HG03066 (cell line): ENCODE data around the gene AQP10.
"Not testable (repeated sequence)": the region's sequence is repeated elsewhere in the genome, so short reads cannot be mapped to it uniquely, and the experiment has no call there.

Source experiments
- ATAC-seq: cut with Tn5 transposase; IDR thresholded peaks from one replicate; pipeline ENCODE4 v1.9.1; 2021; ENCODE audit warnings: low read depth; ENCODE audit not compliant: unreplicated experiment

The AQP10 gene

GRCh38 chr1:154342836-154343472, 22.1 kb downstream of the AQP10 start:
- ATAC-seq: no peak

DNA sequence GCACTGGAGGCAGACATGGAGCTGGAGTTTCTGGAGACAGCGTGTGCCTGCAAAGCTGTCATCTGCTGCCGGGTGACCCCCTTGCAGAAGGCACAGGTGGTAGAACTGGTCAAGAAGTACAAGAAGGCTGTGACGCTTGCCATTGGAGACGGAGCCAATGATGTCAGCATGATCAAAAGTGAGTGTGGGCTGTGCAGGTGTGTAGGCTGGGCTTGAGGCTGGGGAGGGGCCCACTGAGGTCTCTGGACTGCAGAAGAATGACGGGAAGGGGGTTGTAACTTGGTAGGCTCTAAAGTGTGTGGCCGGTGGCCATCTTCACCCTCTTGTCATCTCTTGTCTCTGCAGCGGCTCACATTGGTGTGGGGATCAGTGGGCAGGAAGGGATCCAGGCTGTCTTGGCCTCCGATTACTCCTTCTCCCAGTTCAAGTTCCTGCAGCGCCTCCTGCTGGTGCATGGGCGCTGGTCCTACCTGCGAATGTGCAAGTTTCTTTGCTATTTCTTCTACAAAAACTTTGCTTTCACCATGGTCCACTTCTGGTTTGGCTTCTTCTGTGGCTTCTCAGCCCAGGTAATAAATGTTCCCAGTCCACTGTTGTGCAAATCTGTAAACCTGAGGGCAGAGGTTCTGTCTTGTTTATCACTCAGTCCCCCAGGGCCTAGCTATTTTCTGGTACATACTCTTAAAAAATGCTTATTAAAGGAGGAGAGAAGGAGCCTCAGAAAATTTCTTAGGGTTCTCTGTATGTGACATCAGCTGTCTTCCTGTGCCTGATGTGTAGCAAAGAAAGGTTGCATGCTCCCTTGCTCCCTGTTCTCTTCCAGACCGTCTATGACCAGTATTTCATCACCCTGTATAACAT, 24.3 kb downstream of the AQP10 start:
- no peak for ATAC-seq

DNA sequence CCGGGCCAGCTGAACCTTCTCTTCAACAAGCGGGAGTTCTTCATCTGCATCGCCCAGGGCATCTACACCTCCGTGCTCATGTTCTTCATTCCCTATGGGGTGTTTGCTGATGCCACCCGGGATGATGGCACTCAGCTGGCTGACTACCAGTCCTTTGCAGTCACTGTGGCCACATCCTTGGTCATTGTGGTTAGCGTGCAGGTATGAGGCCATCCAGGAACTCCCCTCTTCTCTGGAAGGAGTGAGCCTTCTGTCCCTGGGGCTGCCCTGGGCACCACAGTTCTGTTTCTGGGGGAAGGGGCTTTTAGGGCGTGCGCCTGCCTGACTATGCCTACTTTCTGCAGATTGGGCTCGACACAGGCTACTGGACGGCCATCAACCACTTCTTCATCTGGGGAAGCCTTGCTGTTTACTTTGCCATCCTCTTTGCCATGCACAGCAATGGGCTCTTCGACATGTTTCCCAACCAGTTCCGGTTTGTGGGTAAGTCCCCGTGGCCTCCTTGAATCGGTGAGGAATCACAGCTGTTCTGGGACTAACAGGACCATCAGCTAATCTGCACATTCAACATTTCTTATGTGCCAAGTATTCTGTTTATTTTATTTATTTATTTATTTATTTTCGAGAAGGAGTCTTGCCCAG, 25.5 kb downstream of the AQP10 start:
- ATAC-seq: no peak

DNA sequence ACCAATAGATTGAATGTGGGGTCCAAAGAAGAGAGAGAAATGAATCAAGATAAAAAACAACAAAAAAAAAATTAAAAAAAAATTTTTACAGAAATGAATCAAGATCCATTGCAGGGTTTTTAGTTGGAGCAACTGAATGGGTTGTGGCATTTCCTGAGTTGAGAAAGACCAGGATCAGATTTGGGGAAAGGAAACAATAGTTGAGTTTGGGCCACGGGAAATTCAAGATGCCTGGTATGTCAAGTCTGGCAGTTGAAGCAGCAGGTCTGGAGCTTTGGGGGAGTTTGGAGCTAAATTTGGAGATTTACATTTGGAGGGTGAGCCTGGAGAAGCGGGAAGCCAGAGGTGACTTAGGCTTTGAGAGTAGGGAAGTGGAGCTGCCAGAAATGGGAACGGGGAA, 27.1 kb downstream of the AQP10 start:
- no peak for ATAC-seq

DNA sequence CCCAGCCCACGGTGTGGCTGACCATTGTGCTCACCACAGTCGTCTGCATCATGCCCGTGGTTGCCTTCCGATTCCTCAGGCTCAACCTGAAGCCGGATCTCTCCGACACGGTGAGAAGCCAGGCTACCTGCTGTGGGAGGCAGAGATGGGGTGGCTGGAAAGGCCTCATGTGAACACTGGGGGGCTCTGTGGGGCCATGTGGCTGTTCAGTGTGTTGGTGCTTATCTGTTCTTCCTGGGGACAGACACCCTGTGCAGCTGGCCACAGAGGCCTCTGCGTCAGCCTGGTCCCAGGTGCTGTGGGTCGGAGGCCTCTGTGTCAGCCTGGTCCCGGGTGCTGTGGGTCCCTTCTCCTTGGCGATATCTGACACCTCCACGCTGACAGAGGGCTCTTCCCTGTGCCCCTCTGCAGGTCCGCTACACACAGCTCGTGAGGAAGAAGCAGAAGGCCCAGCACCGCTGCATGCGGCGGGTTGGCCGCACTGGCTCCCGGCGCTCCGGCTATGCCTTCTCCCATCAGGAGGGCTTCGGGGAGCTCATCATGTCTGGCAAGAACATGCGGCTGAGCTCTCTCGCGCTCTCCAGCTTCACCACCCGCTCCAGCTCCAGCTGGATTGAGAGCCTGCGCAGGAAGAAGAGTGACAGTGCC, 27.7 kb downstream of the AQP10 start:
- ATAC-seq: no peak

DNA sequence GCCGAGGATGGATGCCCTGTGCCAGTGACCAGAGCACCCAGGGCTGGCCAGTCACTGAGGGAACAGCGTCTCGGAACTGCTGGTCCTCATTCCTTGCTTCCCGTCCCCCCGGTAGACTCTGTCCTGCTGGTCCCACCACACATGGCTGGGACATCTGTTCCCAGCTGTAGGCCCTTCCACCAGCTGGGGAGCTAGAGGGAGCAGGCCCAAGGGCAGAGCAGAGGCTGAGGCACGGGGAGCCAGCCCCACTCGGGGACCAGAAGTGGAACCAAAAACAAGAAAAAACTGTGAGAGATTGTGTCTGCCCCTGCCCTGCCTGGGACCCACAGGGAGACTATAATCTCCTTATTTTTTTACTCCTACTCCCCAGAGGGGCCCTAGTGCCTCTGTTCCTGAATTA, 28.2 kb downstream of the AQP10 start:
- ATAC-seq: no peak

GRCh38 chr1:154350383-154350782, 29.5 kb downstream of the AQP10 start:
- no peak for ATAC-seq

DNA sequence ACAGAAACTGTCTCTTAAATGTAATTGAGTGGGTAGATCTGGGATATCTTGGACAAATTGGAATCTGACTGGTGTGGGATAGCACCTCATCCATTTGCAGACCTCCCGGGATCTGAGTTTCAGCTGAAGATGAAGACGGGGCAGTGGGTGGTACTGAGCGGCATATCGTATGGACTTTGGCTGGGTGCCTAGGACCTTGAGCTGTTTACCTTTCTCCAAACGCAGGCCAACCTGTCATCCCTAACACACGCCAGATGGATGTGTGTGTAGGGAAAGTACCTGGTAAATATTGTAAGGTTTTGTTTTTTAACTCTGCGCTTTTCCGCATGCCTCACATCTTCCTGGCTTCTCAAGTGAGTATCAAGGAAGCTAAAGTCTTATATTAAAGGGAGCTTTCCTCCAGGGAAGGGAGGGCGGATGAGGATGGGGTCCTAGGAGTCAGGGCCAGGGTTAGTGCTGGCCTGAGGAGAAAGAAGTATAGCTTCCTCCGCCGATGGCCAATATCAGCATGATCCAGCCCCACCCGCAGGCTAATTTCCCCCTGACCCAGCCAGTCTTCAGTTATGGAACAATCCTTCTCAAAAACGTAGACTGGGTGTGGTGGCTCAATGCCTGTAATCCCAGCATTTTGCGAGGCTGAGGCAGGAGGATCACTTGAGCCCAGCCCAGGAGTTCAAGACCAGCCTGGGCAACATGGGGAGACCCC, 30.6 kb downstream of the AQP10 start:
- no peak for ATAC-seq

DNA sequence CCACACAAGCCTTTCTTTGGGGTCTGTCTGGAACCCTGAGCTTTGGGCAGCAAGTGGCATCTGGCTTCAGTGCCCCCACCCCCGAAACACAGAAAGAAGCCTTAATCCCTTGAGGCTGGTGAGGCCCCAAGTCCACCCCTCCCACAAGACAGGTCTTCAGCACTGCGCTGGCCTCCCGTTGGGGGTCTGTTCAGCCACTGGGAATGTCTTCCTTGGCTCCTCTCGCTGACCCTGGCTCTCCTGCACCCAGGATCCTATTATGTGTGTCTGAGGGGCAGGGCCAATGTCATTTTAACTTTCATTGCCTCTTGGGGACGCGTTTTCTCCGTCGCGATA, 31.3 kb downstream of the AQP10 start:
- ATAC-seq: no peak

- no peak for ATAC-seq
Measured at GRCh38 chr1:154352581-154353459, 31.9 kb downstream of the AQP10 start.

DNA sequence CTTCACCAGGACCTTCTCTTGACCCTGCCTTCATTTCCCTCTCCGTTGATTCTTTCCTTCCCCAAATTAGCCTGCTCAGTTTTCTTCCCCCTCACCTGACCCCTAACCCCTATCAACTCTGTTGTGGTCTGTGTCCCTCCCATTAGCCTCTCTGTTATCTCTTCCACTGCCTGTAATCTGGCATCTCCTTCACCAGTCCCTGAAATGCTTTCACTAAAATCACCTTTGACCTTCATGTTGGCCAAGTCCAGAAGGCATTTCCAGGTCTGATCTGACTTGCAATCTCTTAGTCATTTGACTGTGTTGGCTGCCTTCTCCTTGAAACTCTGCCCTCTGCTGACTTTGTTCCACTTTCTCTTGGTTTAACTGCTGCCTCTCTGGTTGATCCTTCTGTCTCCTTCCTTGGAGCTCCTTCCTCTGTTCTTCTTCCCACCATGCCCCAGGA, 32.6 kb downstream of the AQP10 start:
- ATAC-seq: no peak

DNA sequence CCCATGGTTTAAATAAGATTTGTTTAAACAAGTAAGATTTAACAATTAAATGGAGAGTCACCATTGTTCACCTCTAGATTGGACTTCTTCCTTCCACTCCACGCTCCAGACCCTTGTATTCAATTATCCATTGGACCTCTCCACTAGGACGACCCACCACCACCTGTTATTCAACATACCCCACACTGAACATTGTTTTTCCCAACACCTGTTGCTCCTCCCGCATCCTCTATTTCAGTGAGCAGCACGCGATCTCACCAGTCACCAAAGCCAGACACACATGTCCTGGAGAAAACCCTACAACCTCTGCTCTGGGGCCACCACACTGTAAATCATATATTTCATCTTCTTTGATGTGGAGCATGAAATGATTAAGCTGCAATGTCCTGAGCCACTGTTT, 33.1 kb downstream of the AQP10 start:
- ATAC-seq: no peak

DNA sequence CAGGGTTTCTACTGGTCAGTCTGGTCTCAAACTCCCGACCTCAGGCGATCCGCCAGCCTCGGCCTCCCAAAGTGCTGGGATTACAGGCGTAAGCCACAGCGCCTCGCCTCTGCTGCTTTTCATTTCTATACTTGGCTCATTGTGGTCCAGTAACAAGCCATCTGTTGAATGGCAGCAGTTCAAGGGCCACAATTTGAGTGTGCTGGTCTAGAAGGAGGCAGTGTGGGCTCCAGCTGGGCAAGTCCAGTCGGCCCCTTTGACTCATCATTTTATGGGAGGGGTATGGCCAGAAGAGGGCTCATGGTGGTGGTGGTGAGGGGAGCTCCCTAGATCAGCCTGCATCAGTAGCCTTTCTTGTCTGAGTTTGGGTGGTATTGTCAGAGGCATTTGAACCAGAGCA, 37.6 kb downstream of the AQP10 start:
- no peak for ATAC-seq

DNA sequence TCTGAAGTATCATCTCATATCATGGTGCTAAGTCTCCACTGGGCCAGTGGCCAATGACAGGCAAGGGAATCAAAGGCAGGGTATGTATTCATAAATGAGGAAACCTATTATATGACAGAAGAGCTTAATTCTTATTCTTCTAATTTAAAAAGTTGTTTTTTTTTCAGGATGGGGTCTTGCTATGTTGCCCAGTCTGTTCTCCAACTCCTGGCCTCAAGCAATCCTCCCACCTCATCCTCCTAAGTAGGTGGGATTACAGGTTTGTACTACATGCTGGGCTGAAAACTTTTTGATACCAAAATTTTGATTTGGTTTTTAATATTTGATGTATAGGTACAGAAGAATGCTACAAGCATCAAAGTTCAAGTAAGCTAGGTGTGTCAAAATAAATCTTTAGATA, 39.4 kb downstream of the AQP10 start:
- ATAC-seq: no peak

- ATAC-seq: not testable (repeated sequence)
Measured at GRCh38 chr1:154360881-154361280, 40.0 kb downstream of the AQP10 start.

DNA sequence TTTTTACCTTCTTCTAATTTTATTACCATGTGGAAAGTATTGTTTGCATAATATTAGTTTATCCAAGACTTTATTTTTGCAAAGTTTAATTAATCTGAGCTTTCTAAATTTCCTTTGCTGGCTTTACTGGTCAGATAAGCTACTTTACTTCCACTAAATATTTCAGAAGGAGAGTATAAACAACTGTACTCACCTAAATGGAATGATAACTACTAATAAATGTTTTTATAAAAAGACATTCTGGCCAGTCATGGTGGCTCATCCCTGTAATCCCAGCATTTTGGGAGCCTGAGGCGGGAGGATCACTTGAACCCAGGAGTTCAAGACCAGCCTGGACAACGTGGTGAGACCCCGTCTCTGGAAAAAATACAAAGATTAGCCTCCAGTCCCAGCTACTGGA, 40.5 kb downstream of the AQP10 start:
- ATAC-seq: no peak

- ATAC-seq: no peak
Measured at GRCh38 chr1:154371436-154371835, 50.5 kb downstream of the AQP10 start.

DNA sequence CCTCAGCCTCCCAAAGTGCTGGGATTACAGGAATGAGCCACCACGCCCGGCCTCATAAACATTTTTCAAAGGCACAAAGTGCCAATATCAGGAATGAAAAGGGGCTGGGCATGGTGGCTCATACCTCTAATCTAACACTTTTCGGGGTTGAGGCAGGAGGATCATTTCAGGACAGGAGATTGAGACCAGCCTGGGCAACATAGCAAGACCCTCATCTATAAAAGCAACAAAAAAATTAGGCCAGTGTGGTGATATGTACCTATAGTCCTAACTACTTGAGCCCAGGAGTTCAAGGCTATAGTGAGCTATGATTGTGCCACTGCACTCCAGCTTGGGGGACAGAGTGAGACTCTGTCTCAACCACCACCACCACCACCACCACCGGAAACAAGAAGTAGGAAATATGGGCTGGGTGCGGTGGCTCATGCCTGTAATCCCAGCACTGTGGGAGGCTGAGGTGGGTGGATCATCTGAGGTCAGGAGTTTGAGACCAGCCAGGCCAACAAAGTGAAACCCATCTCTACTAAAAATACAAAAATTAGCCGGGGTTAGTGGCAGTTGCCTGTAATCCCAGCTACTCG, 53.0 kb downstream of the AQP10 start:
- not testable (repeated sequence) for ATAC-seq
